A673 (cell line): ENCODE data around the gene CUX1. TPM values are rescaled to one million over a fixed set of nuclear protein-coding genes. Genes with fewer than 3 reads are reported as not detected.

Source experiments
- BruUV-seq: library from RNA; stranded (reverse); fragments of 400-500 nt; replicated peaks from 2 replicates; lab custom pipeline; 2021; lab: Mats Ljungman, UMichigan
- CTCF ChIA-PET: fragments of 300-600 bp; sonication (Branson Sonifier 250); formaldehyde crosslinking; loops from one replicate; lab custom pipeline; 2022; ENCODE audit warnings: antibody characterized with exemption; lab: Charles Lee
- POLR2A ChIA-PET: fragments of 300-600 bp; sonication (Branson Sonifier 250); formaldehyde crosslinking; loops from one replicate; lab custom pipeline; 2022; ENCODE audit warnings: antibody characterized with exemption; ENCODE audit not compliant: low non-redundant PET; lab: Charles Lee
- DNase-seq: peaks from one replicate; pipeline ENCODE4 v3.0.0-alpha.2; 2015; ENCODE audit warnings: low spot score
- H3K27ac ChIP-seq: fragments of 200-600 bp; sonication (generic); 2 replicates; pipeline ENCODE4 v1.5.1; 2016; ENCODE audit warnings: mixed run types, low read depth, mild to moderate bottlenecking, mixed read lengths, antibody characterized with exemption, low read length; ENCODE audit not compliant: poor library complexity, severe bottlenecking
- H3K27me3 ChIP-seq: fragments of 200-600 bp; sonication (generic); replicated peaks from 2 replicates; pipeline ENCODE4 v1.6.1; 2017; ENCODE audit warnings: mixed run types, low read depth, mild to moderate bottlenecking, mixed read lengths, antibody characterized with exemption, low read length; ENCODE audit not compliant: insufficient read depth, poor library complexity
- H3K36me3 ChIP-seq: fragments of 200-600 bp; sonication (generic); 2 replicates; pipeline ENCODE4 v1.6.1; 2016; ENCODE audit warnings: mixed run types, mild to moderate bottlenecking, mixed read lengths, antibody characterized with exemption, low read length; ENCODE audit not compliant: insufficient read depth, poor library complexity, severe bottlenecking
- H3K4me1 ChIP-seq: fragments of 200-600 bp; sonication (generic); 2 replicates; pipeline ENCODE4 v1.6.1; 2017; ENCODE audit warnings: mixed run types, mild to moderate bottlenecking, mixed read lengths, antibody characterized with exemption, low read length; ENCODE audit not compliant: insufficient read depth, poor library complexity, severe bottlenecking
- H3K4me3 ChIP-seq: fragments of 200-600 bp; sonication (generic); 2 replicates; pipeline ENCODE4 v1.5.1; 2016; ENCODE audit warnings: low read depth, mixed run types, mild to moderate bottlenecking, mixed read lengths, low read length; ENCODE audit not compliant: poor library complexity, severe bottlenecking
- H3K9me3 ChIP-seq: fragments of 200-600 bp; sonication (generic); 2 replicates; pipeline ENCODE4 v1.6.1; 2016; ENCODE audit warnings: mixed run types, low read depth, mild to moderate bottlenecking, mixed read lengths, antibody characterized with exemption, low read length; ENCODE audit not compliant: poor library complexity, severe bottlenecking
- EZH2 ChIP-seq: fragments of 200-600 bp; sonication (generic); IDR thresholded peaks from 2 replicates; pipeline ENCODE4 v1.6.1; 2017; ENCODE audit warnings: borderline replicate concordance, low read depth, mild to moderate bottlenecking, mixed read lengths, antibody characterized with exemption, low read length; ENCODE audit not compliant: poor library complexity, severe bottlenecking
- intact Hi-C: fragments of 100-400 bp; cut with micrococcal nuclease; formaldehyde crosslinking; loops from one replicate; pipeline ENCODE4 v1.10.0; 2022; ENCODE audit not compliant: unreplicated experiment
- total RNA-seq: library from RNA; stranded (reverse); gene quantifications from 2 replicates; pipeline ENCODE4 v1.2.3, GENCODE V29; 2021
- TF ChIP-seq, protein P1 (sequence below): fragments of 300-800, 200-600 bp; sonication (generic); conservative IDR thresholded peaks from 2 replicates; pipeline ENCODE4 v1.5.1; 2017; ENCODE audit warnings: low read depth, mild to moderate bottlenecking, antibody characterized with exemption, low read length, moderate library complexity, mixed read lengths

The CUX1 gene
- total RNA-seq, 1 experiment from 2014 or later, result 49.4 TPM

DNA sequence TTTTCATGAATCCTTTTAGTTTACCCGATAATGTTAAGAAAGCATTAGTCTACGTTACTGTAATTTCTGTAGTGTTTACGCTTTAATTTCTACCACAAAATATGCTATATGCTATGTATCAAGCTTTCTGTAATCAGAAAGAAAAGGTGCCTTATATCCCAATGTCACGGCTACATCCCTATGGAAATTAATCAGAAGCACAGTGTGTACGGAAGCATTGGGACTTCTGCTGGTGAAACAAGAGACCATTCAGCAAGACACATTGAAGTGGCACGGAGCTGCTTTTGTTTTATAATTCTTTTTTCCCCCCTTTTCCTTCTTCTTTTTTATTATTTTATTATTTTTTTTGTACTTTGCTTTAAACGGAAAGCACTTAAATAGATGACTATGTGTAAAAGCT lies 438.1 kb downstream of the CUX1 start:
- no peaks in the 10 kb centered on the region for H3K27me3 ChIP-seq
- H3K4me1 ChIP-seq, result peaks cover 16% of the 10 kb centered on the region
- no peak overlapping the region for H3K27ac ChIP-seq
- H3K4me3 ChIP-seq, result no peak overlapping the region
- no peak for DNase-seq
- no peaks in the 10 kb centered on the region for H3K9me3 ChIP-seq
- POLR2A ChIA-PET, result no interaction called here
- H3K36me3 ChIP-seq, result no peaks in the 10 kb centered on the region
- CTCF ChIA-PET, result no interaction called here
- no TSS peak for BruUV-seq
- intact Hi-C loops, result no loop called here
- TF ChIP-seq, protein P1, sequence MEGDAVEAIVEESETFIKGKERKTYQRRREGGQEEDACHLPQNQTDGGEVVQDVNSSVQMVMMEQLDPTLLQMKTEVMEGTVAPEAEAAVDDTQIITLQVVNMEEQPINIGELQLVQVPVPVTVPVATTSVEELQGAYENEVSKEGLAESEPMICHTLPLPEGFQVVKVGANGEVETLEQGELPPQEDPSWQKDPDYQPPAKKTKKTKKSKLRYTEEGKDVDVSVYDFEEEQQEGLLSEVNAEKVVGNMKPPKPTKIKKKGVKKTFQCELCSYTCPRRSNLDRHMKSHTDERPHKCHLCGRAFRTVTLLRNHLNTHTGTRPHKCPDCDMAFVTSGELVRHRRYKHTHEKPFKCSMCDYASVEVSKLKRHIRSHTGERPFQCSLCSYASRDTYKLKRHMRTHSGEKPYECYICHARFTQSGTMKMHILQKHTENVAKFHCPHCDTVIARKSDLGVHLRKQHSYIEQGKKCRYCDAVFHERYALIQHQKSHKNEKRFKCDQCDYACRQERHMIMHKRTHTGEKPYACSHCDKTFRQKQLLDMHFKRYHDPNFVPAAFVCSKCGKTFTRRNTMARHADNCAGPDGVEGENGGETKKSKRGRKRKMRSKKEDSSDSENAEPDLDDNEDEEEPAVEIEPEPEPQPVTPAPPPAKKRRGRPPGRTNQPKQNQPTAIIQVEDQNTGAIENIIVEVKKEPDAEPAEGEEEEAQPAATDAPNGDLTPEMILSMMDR, result no peak
- no peak for TF ChIP-seq EZH2

DNA sequence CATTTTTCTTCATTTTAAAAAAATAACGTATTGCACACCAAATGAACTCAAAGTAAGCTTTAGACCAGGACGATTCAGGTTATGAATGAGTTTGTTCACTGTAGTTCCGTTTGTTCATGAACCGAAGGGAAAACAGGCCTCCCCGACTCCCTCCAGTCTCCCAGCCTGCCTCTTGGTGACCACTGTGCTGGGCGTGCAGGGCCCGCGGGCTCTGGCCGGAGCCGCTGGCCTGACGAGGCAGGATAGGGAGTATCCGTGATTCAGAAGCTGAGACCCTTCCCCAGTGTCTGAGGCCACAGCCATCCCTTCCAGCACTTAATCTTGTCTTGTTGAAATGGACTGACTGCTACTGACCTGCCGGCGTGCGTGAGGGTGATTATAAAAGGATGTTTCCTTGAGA lies 438.5 kb downstream of the CUX1 start:
- no peak for DNase-seq
- CTCF ChIA-PET, result no interaction called here

GRCh38 chr7:102258073-102258748 lies 440.8 kb downstream of the CUX1 start:
- H3K9me3 ChIP-seq, result no peaks in the 10 kb centered on the region
- POLR2A ChIA-PET, result no interaction called here
- intact Hi-C loops, result no loop called here
- no peak for TF ChIP-seq EZH2
- TF ChIP-seq, protein P1, result no peak
- no peak overlapping the region for H3K27ac ChIP-seq
- no peak for DNase-seq
- no TSS peak for BruUV-seq
- H3K36me3 ChIP-seq, result no peaks in the 10 kb centered on the region
- H3K4me1 ChIP-seq, result no peaks in the 10 kb centered on the region
- no peaks in the 10 kb centered on the region for H3K27me3 ChIP-seq
- CTCF ChIA-PET, result no interaction called here
- H3K4me3 ChIP-seq, result no peak overlapping the region

More for the DNA sequence above, 438.5 kb downstream of the CUX1 start:
- Histone ChIP-seq H3K9me3 (no peaks in the 10 kb centered on the region), H3K4me1 (peaks cover 16% of the 10 kb centered on the region), H3K27me3 (no peaks in the 10 kb centered on the region), H3K4me3 (no peak overlapping the region), H3K27ac (no peak overlapping the region), H3K36me3 (no peaks in the 10 kb centered on the region)
- no peak for TF ChIP-seq EZH2
- intact Hi-C loops, result no loop called here
- POLR2A ChIA-PET, result no interaction called here
- BruUV-seq, result TSS peak; percentile 6

- DNase-seq, result no peak
- Histone ChIP-seq H3K27ac (no peak overlapping the region), H3K4me3 (no peak overlapping the region), H3K36me3 (no peaks in the 10 kb centered on the region), H3K9me3 (no peaks in the 10 kb centered on the region), H3K4me1 (no peaks in the 10 kb centered on the region), H3K27me3 (no peaks in the 10 kb centered on the region)
- BruUV-seq, result no TSS peak
- POLR2A ChIA-PET, result no interaction called here
- TF ChIP-seq, protein P1, result no peak
- TF ChIP-seq EZH2, result no peak
- CTCF ChIA-PET, result no interaction called here
- intact Hi-C loops, result no loop called here
Observed at GRCh38 chr7:102258749-102259107, 441.3 kb downstream of the CUX1 start.
